HepG2 (cell line): ENCODE data around the gene MAP3K20. TPM values are rescaled to one million over a fixed set of nuclear protein-coding genes. Genes with fewer than 3 reads are reported as not detected.

Experiments
- ATAC-seq: fragments of 200-7000 bp; cut with Tn5 transposase; 3 replicates; pipeline ENCODE4 v1.9.1; 2020; ENCODE audit warnings: mild to moderate bottlenecking, moderate library complexity
- BruUV-seq: library from RNA; stranded (reverse); fragments of 400-500 nt; replicated peaks from 2 replicates; lab custom pipeline; 2021; lab: Mats Ljungman, UMichigan
- CTCF ChIA-PET: fragments of 300-600 bp; formaldehyde crosslinking; extraction: SDS; loops from one replicate; lab custom pipeline; 2021; ENCODE audit warnings: low total read pairs, inconsistent platforms, low intra/inter-chr PET ratio; lab: Yijun Ruan, JAX
- POLR2A ChIA-PET: fragments of 350-600 bp; sonication (Branson Sonifier 250); formaldehyde crosslinking; loops from one replicate; lab custom pipeline; 2020; ENCODE audit warnings: antibody characterized with exemption, inconsistent platforms; lab: Yijun Ruan, JAX
- DNase-seq: peaks from one replicate; pipeline ENCODE4 v3.0.0-alpha.2; 2015; ENCODE audit warnings: low spot score
- FAIRE-seq: peaks from 3 replicates; lab custom pipeline; 2011; peaks lifted over from hg19 to GRCh38; lab: Jason Lieb, UNC
- H2AFZ ChIP-seq: one replicate; pipeline ENCODE4 v1.6.1; 2011; ENCODE audit warnings: low read length, inconsistent platforms
- H3K27ac ChIP-seq: fragments of 300-600 bp; 3 replicates; pipeline ENCODE4 v1.8.0; 2011; ENCODE audit warnings: mixed run types, mild to moderate bottlenecking, mixed read lengths, low read length, inconsistent platforms; ENCODE audit not compliant: insufficient read depth; ENCODE audit errors: extremely low read length
- H3K27me3 ChIP-seq, 2 experiments: fragments of 200-600 bp in 1 of 2; 2 replicates in 1 of 2; 3 replicates in 1 of 2; pipeline versions ENCODE4 v1.6.0 to v1.8.0; 2011; ENCODE audit warnings: low read length in 2 of 2, mild to moderate bottlenecking in 2 of 2, moderate library complexity in 2 of 2, inconsistent platforms in 1 of 2; ENCODE audit not compliant: insufficient read depth in 2 of 2, control insufficient read depth in 1 of 2
- H3K36me3 ChIP-seq, 2 experiments: fragments of 200-600 bp in 1 of 2; replicated peaks in 1 of 2; 2 replicates in 1 of 2; 3 replicates in 1 of 2; pipeline versions ENCODE4 v1.5.1 to v1.8.0; 2011; ENCODE audit warnings: low read length in 2 of 2, inconsistent platforms in 1 of 2; ENCODE audit not compliant: insufficient read depth in 2 of 2, control insufficient read depth in 1 of 2
- H3K4me1 ChIP-seq: 2 replicates; pipeline ENCODE4 v1.5.1; 2012; ENCODE audit warnings: low read length, inconsistent platforms; ENCODE audit not compliant: insufficient read depth
- H3K4me2 ChIP-seq: 2 replicates; pipeline ENCODE4 v1.6.0; 2011; ENCODE audit warnings: low read depth, low read length, inconsistent platforms
- H3K4me3 ChIP-seq, 3 experiments: fragments of 200-600 bp in 1 of 3; sonication (generic), shearing (Covaris generic) in 1 of 3; replicated peaks in 1 of 3; 2 replicates each; pipeline ENCODE4 v1.5.1; 2011 to 2016; ENCODE audit warnings: low read length in 3 of 3, inconsistent platforms in 2 of 3, low read depth in 2 of 3, mild to moderate bottlenecking in 2 of 3, control low read depth in 1 of 3, mixed read lengths in 1 of 3; ENCODE audit not compliant: insufficient read depth in 1 of 3
- H3K79me2 ChIP-seq: one replicate; pipeline ENCODE4 v1.6.1; 2011; ENCODE audit warnings: low read length, inconsistent platforms; ENCODE audit not compliant: insufficient read depth
- H3K9ac ChIP-seq: 2 replicates; pipeline ENCODE4 v1.6.0; 2011; ENCODE audit warnings: mild to moderate bottlenecking, low read depth, low read length, inconsistent platforms; ENCODE audit not compliant: insufficient read depth
- H3K9me3 ChIP-seq: 2 replicates; pipeline ENCODE4 v1.5.1; 2012; ENCODE audit warnings: mild to moderate bottlenecking, low read length
- H4K20me1 ChIP-seq: 2 replicates; pipeline ENCODE4 v1.6.0; 2011; ENCODE audit warnings: inconsistent platforms, mild to moderate bottlenecking, low read length, moderate library complexity; ENCODE audit not compliant: insufficient read depth
- BRD4 ChIP-seq: sonication (generic); formaldehyde crosslinking; IDR thresholded peaks from 2 replicates; pipeline ENCODE4 v1.4.0; 2020; ENCODE audit warnings: missing genetic modification reagents
- E2F2 ChIP-seq: sonication (generic); formaldehyde crosslinking; IDR thresholded peaks from 2 replicates; pipeline ENCODE4 v1.4.0; 2020; ENCODE audit warnings: missing genetic modification reagents, borderline replicate concordance
- HMG20B ChIP-seq: conservative IDR thresholded peaks from 2 replicates; pipeline ENCODE4 v1.6.1; 2016; ENCODE audit warnings: missing genetic modification reagents, missing compliant biosample characterization
- HOXA5 ChIP-seq: sonication (generic); formaldehyde crosslinking; IDR thresholded peaks from 2 replicates; pipeline ENCODE4 v1.4.0; 2020; ENCODE audit warnings: missing genetic modification reagents
- PATZ1 ChIP-seq: sonication (generic); formaldehyde crosslinking; IDR thresholded peaks from 2 replicates; pipeline ENCODE4 v1.4.0; 2020; ENCODE audit warnings: missing genetic modification reagents
- RNF219 ChIP-seq: sonication (generic); formaldehyde crosslinking; IDR thresholded peaks from 2 replicates; pipeline ENCODE4 v1.5.0; 2020; ENCODE audit warnings: mild to moderate bottlenecking, missing genetic modification reagents
- ZNF589 ChIP-seq: sonication (generic); formaldehyde crosslinking; conservative IDR thresholded peaks from 2 replicates; pipeline ENCODE4 v1.8.0; 2022; ENCODE audit warnings: mild to moderate bottlenecking, moderate library complexity, missing genetic modification reagents
- ZNF598 ChIP-seq: sonication (generic); formaldehyde crosslinking; IDR thresholded peaks from 2 replicates; pipeline ENCODE4 v1.5.1; 2020; ENCODE audit warnings: mild to moderate bottlenecking, missing genetic modification reagents, borderline replicate concordance
- ZNF670 ChIP-seq: sonication (generic); formaldehyde crosslinking; IDR thresholded peaks from 2 replicates; pipeline ENCODE4 v1.8.0; 2022; ENCODE audit warnings: mild to moderate bottlenecking, missing genetic modification reagents, borderline replicate concordance
- WGBS: methylation state at CpG from one replicate; pipeline ENCODE4 v1.1.6; 2017; ENCODE audit warnings: low lambda C conversion rate; 5-methylcytosine and 5-hydroxymethylcytosine counted together
- in situ Hi-C: cut with HindIII; loops from 2 replicates; pipeline ENCODE4 v1.10.0; 2017; ENCODE audit warnings: low pct_unique_long_range_greater_than_20kb; ENCODE audit not compliant: extremely low pct_ligation_motif_present
- intact Hi-C: fragments of 100-400 bp; cut with micrococcal nuclease; formaldehyde crosslinking; loops from one replicate; pipeline ENCODE4 v1.10.0; 2022; ENCODE audit not compliant: unreplicated experiment
- polyA plus RNA-seq, 8 experiments: library from polyadenylated mRNA; depleted of rRNA in 3 of 8; stranded (reverse) in 7 of 8; unstranded in 1 of 8; fragments of >200 nt; fragmentation: Illumina TruSeq in 4 of 8; extraction: Trizol in 4 of 8; gene quantifications; 2 replicates each; pipeline versions ENCODE4 v1.2.1 to v1.2.3, GENCODE V29; 2011 to 2016; ENCODE audit warnings: low read depth in 4 of 8, missing spikeins in 1 of 8, mixed read lengths in 1 of 8; ENCODE audit not compliant: insufficient read depth in 1 of 8
- total RNA-seq, 5 experiments: library from RNA; depleted of rRNA; stranded (reverse); fragments of >200 nt; fragmentation: Illumina TruSeq; extraction: Trizol; gene quantifications; 2 replicates each; pipeline ENCODE4 v1.2.3, GENCODE V29; 2016; ENCODE audit warnings: low read depth in 1 of 5
- TF ChIP-seq, protein P1 (sequence below): sonication (generic); formaldehyde crosslinking; IDR thresholded peaks from 2 replicates; pipeline ENCODE4 v1.4.0; 2020; ENCODE audit warnings: missing genetic modification reagents
- TF ChIP-seq, protein P2 (sequence below): sonication (generic); formaldehyde crosslinking; IDR thresholded peaks from 2 replicates; pipeline ENCODE4 v1.4.0; 2020; ENCODE audit warnings: missing genetic modification reagents; ENCODE audit errors: not compliant biosample characterization

The MAP3K20 gene
- total and polyA plus RNA-seq, 2 of the 13 experiments (the other 11 are each of a cell fraction or from before 2014, with no cell fraction given): 5.2 to 13.5 TPM

- BruUV-seq: no TSS peak
- 98% methylated on average over 1 of the region's 1 CpG for WGBS
These were observed 123.6 kb downstream of the MAP3K20 start for GRCh38 chr2:173199294-173199693.

More at GRCh38 chr2:173199294-173199693, 123.6 kb downstream of the MAP3K20 start:
- in situ Hi-C loops (no loop called here), intact Hi-C loops (no loop called here)
- Histone ChIP-seq H4K20me1 (no peaks in the 10 kb centered on the region), H3K9me3 (no peaks in the 10 kb centered on the region)
- no peak for TF ChIP-seq HOXA5 (CRISPR knock-in tag)
- TF ChIP-seq PATZ1 (CRISPR knock-in tag): no peak
- no peak for TF ChIP-seq RNF219 (CRISPR knock-in tag)
- no peak for TF ChIP-seq ZNF598
- TF ChIP-seq ZNF589: no peak
- TF ChIP-seq, protein P1, sequence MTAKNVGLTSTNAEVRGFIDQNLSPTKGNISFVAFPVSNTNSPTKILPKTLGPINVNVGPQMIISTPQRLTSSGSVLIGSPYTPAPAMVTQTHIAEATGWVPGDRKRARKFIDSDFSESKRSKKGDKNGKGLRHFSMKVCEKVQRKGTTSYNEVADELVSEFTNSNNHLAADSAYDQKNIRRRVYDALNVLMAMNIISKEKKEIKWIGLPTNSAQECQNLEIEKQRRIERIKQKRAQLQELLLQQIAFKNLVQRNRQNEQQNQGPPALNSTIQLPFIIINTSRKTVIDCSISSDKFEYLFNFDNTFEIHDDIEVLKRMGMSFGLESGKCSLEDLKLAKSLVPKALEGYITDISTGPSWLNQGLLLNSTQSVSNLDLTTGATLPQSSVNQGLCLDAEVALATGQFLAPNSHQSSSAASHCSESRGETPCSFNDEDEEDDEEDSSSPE (CRISPR knock-in tag): no peak
- TF ChIP-seq, protein P2, sequence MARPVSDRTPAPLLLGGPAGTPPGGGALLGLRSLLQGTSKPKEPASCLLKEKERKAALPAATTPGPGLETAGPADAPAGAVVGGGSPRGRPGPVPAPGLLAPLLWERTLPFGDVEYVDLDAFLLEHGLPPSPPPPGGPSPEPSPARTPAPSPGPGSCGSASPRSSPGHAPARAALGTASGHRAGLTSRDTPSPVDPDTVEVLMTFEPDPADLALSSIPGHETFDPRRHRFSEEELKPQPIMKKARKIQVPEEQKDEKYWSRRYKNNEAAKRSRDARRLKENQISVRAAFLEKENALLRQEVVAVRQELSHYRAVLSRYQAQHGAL: no peak
- no peak for TF ChIP-seq BRD4 (CRISPR knock-in tag)
- TF ChIP-seq E2F2 (CRISPR knock-in tag): no peak
- TF ChIP-seq ZNF670 (CRISPR knock-in tag): no peak
- TF ChIP-seq HMG20B (CRISPR knock-in tag): no peak
- TF ChIP-seq, all 625 proteins: peak for 0
- no peaks in the 10 kb centered on the region for H3K4me1 ChIP-seq
- H3K4me3 ChIP-seq: no peak overlapping the region
- H3K9ac ChIP-seq: no peak overlapping the region
- no peaks in the 10 kb centered on the region for H3K79me2 ChIP-seq
- H3K27me3 ChIP-seq: no peaks in the 10 kb centered on the region
- POLR2A ChIA-PET: no interaction called here
- H3K36me3 ChIP-seq: peaks cover 0 to 10% of the 10 kb centered on the region in 2 experiments; a peak in 2 of 5 replicates
- H3K4me2 ChIP-seq: no peak overlapping the region
- CTCF ChIA-PET: no interaction called here
- no peak overlapping the region for H3K27ac ChIP-seq
- FAIRE-seq (no peak), DNase-seq (no peak), ATAC-seq (no peak)
- H2AFZ ChIP-seq: no peak overlapping the region
